Suprapubic skin (tissue), 4 donors: ENCODE data around the gene CSN3.

Experiments used
- CTCF ChIP-seq, 2 donors: fragments of 200-600 bp in 1 of 2; fragments of 450-650 bp in 1 of 2; sonication (generic) in 1 of 2; IDR thresholded peaks; one replicate each; pipeline ENCODE4 v1.5.1; 2016 to 2019; ENCODE audit warnings: antibody characterized with exemption in 2 of 2, mild to moderate bottlenecking in 1 of 2, moderate library complexity in 1 of 2
- EP300 ChIP-seq: sonication (generic); formaldehyde crosslinking; IDR thresholded peaks from one replicate; pipeline ENCODE4 v1.6.1; 2017; ENCODE audit warnings: antibody characterized with exemption
- POLR2AphosphoS5 ChIP-seq, 3 donors: sonication (generic); formaldehyde crosslinking; IDR thresholded peaks; one replicate each; pipeline ENCODE4 v1.6.1; 2017; ENCODE audit warnings: antibody characterized with exemption in 3 of 3

DNA sequence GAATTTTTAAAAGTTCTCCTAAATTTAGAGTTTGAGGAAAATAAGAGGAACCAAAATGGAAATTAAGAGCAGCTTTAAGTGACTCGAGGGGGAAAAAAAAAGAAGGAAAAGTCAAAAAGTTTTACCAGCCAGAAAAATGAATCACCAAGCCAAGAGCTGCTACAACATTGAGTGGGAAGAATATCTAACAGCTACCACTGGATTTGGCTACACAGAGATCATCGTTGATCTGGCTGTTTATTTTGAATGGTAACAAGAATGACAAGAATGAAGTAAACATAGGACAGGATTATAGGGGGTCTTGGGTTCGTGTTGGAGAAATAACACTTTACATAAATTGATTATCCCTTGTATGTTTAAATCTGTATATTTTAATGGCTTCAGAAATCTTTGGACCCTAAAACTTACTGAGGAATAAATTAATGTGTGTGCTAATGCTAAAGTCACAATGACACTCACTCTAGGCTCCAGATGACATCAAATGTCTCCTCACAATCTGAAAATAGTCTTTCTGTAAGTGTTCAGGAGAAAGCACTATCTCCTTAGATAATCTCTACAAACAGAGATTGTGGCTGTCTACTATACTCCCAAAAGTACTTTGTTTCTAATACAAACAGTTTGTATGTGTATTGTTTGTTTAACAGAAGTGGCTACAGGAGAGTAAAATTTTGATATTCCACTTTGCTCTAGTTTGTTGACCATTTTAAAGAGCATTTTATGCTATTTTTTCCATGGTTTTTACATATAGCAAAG is 3.1 kb upstream of the CSN3 start:
- no peak for TF ChIP-seq CTCF (IDR thresholded peaks at IDR 0.05)
- TF ChIP-seq EP300, result no peak
- TF ChIP-seq POLR2AphosphoS5 (IDR thresholded peaks at IDR 0.05), result no peak
